HEK293 (cell line): ENCODE results near the gene KIAA1614.

ENCODE experiments used
- BCL11A ChIP-seq: fragments of 450-650 bp; formaldehyde crosslinking; IDR thresholded peaks from 2 replicates; pipeline ENCODE4 v1.5.1; 2016; ENCODE audit warnings: low read depth, missing biosample characterization, missing genetic modification characterization
- IKZF3 ChIP-seq: fragments of 450-650 bp; IDR thresholded peaks from 2 replicates; pipeline ENCODE4 v1.5.0; 2018; ENCODE audit warnings: missing biosample characterization, mild to moderate bottlenecking, missing genetic modification characterization, moderate library complexity
- TCF7L2 ChIP-seq: IDR thresholded peaks from 2 replicates; pipeline ENCODE4 v1.6.1; 2011; ENCODE audit warnings: low read depth, mild to moderate bottlenecking, inconsistent platforms, low read length, moderate library complexity, borderline replicate concordance
- ZNF423 ChIP-seq: fragments of 450-650 bp; formaldehyde crosslinking; IDR thresholded peaks from 2 replicates; pipeline ENCODE4 v1.5.1; 2016; ENCODE audit warnings: missing biosample characterization, missing genetic modification characterization
- ZNF560 ChIP-seq: fragments of 450-650 bp; formaldehyde crosslinking; IDR thresholded peaks from 2 replicates; pipeline ENCODE4 v1.5.1; 2017; ENCODE audit warnings: missing biosample characterization, missing genetic modification characterization, borderline replicate concordance
- ZNF791 ChIP-seq: fragments of 450-650 bp; formaldehyde crosslinking; IDR thresholded peaks from 2 replicates; pipeline ENCODE4 v1.5.1; 2016; ENCODE audit warnings: missing biosample characterization, missing genetic modification characterization
- TF ChIP-seq, protein P1 (sequence below): fragments of 450-650 bp; formaldehyde crosslinking; IDR thresholded peaks from 2 replicates; pipeline ENCODE4 v1.5.1; 2016; ENCODE audit warnings: missing biosample characterization, missing genetic modification characterization
- TF ChIP-seq, protein P2 (sequence below): fragments of 450-650 bp; IDR thresholded peaks from 2 replicates; pipeline ENCODE4 v1.5.1; 2018; ENCODE audit warnings: missing biosample characterization, mild to moderate bottlenecking, missing genetic modification characterization
- TF ChIP-seq, protein P3 (sequence below): fragments of 450-650 bp; formaldehyde crosslinking; IDR thresholded peaks from 2 replicates; pipeline ENCODE4 v1.5.1; 2016; ENCODE audit warnings: missing biosample characterization, missing genetic modification characterization

DNA sequence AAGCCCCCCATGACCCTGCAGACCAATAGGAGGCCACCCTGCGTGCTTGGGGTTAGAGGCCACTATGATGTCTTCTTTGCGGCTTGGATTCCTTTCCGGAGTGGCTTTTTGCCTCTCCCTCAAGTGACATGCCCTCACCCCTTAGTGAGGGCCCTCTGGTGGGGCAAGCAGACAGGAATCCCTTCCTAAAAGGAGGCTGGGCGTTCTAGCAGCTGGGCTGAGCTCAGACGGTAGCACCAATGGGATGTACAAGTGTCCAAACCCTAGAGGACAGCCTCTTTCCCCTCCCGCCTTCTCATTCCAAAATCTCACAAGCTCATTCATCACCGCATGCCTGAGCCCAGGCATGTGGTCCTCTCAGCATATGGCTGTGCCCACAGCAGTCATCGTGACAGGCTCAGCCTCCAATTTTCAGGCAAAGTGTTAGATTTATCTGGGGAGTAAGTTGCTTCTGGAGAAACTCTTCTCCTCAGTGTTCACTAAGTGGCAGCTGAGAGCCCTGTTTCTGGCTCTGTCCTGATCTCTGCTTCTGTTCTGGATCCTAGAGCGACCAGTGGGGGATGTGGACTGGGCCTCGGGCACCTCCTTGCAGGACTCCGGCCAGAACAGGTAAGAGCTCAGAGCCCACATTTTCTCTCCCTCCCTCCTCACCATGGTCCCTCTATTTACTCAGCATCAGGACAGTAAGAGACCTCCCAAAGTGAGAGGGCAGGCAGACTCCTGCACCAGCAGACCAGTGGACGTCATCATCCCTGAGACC is 4.8 kb downstream of the KIAA1614 start:
- TF ChIP-seq ZNF560: no peak
- TF ChIP-seq IKZF3: no peak
- TF ChIP-seq, protein P1, sequence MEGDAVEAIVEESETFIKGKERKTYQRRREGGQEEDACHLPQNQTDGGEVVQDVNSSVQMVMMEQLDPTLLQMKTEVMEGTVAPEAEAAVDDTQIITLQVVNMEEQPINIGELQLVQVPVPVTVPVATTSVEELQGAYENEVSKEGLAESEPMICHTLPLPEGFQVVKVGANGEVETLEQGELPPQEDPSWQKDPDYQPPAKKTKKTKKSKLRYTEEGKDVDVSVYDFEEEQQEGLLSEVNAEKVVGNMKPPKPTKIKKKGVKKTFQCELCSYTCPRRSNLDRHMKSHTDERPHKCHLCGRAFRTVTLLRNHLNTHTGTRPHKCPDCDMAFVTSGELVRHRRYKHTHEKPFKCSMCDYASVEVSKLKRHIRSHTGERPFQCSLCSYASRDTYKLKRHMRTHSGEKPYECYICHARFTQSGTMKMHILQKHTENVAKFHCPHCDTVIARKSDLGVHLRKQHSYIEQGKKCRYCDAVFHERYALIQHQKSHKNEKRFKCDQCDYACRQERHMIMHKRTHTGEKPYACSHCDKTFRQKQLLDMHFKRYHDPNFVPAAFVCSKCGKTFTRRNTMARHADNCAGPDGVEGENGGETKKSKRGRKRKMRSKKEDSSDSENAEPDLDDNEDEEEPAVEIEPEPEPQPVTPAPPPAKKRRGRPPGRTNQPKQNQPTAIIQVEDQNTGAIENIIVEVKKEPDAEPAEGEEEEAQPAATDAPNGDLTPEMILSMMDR (tag by site-specific recombination): no peak
- TF ChIP-seq, protein P2, sequence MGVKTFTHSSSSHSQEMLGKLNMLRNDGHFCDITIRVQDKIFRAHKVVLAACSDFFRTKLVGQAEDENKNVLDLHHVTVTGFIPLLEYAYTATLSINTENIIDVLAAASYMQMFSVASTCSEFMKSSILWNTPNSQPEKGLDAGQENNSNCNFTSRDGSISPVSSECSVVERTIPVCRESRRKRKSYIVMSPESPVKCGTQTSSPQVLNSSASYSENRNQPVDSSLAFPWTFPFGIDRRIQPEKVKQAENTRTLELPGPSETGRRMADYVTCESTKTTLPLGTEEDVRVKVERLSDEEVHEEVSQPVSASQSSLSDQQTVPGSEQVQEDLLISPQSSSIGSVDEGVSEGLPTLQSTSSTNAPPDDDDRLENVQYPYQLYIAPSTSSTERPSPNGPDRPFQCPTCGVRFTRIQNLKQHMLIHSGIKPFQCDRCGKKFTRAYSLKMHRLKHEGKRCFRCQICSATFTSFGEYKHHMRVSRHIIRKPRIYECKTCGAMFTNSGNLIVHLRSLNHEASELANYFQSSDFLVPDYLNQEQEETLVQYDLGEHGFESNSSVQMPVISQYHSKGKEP: no peak
- TF ChIP-seq ZNF423 (tag by site-specific recombination): no peak
- TF ChIP-seq, protein P3, sequence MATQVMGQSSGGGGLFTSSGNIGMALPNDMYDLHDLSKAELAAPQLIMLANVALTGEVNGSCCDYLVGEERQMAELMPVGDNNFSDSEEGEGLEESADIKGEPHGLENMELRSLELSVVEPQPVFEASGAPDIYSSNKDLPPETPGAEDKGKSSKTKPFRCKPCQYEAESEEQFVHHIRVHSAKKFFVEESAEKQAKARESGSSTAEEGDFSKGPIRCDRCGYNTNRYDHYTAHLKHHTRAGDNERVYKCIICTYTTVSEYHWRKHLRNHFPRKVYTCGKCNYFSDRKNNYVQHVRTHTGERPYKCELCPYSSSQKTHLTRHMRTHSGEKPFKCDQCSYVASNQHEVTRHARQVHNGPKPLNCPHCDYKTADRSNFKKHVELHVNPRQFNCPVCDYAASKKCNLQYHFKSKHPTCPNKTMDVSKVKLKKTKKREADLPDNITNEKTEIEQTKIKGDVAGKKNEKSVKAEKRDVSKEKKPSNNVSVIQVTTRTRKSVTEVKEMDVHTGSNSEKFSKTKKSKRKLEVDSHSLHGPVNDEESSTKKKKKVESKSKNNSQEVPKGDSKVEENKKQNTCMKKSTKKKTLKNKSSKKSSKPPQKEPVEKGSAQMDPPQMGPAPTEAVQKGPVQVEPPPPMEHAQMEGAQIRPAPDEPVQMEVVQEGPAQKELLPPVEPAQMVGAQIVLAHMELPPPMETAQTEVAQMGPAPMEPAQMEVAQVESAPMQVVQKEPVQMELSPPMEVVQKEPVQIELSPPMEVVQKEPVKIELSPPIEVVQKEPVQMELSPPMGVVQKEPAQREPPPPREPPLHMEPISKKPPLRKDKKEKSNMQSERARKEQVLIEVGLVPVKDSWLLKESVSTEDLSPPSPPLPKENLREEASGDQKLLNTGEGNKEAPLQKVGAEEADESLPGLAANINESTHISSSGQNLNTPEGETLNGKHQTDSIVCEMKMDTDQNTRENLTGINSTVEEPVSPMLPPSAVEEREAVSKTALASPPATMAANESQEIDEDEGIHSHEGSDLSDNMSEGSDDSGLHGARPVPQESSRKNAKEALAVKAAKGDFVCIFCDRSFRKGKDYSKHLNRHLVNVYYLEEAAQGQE (tag by site-specific recombination): no peak
- TF ChIP-seq BCL11A (tag by site-specific recombination): no peak
- no peak for TF ChIP-seq TCF7L2
- TF ChIP-seq ZNF791 (tag by site-specific recombination): no peak
